Transverse colon (tissue), 3 donors: ENCODE data around the gene MYDGF.

ENCODE experiments used
- CTCF ChIP-seq, 5 experiments: fragments of 200-600 bp in 3 of 5; fragments of 450-650 bp in 2 of 5; sonication (generic) in 3 of 5; IDR thresholded peaks; 1 replicate in 2 of 5; 2 replicates in 3 of 5; pipeline ENCODE4 v1.5.1; 2016 to 2017; ENCODE audit warnings: antibody characterized with exemption in 5 of 5, inconsistent platforms in 3 of 5, mild to moderate bottlenecking in 2 of 5, moderate library complexity in 1 of 5
- POLR2A ChIP-seq: fragments of 450-650 bp; IDR thresholded peaks from one replicate; pipeline ENCODE4 v1.6.1; 2016; ENCODE audit warnings: antibody characterized with exemption, mild to moderate bottlenecking, moderate library complexity

GRCh38 chr19:4694211-4694987 lies 24.3 kb upstream of the MYDGF start:
- TF ChIP-seq CTCF (IDR thresholded peaks at IDR 0.05) = no peak
- TF ChIP-seq POLR2A = no peak
